GM18951 (cell line): ENCODE results near the gene COX7A2L.
"Not testable (repeated sequence)": the region's sequence is repeated elsewhere in the genome, so short reads cannot be mapped to it uniquely, and the experiment has no call there.

Experiments used
- POLR2A ChIP-seq: IDR thresholded peaks from 4 replicates; pipeline ENCODE4 v1.6.1; 2011; ENCODE audit warnings: mild to moderate bottlenecking; ENCODE audit not compliant: insufficient read length, insufficient read depth; ENCODE audit errors: extremely low read depth
- in situ Hi-C: fragments of 300-500 bp; cut with MboI; formaldehyde crosslinking; loops from one replicate; pipeline ENCODE4 v1.12.0; 2022; ENCODE audit warnings: low sequenced_read_pairs, mixed read lengths, inconsistent platforms; ENCODE audit not compliant: unreplicated experiment

COX7A2L gene

DNA sequence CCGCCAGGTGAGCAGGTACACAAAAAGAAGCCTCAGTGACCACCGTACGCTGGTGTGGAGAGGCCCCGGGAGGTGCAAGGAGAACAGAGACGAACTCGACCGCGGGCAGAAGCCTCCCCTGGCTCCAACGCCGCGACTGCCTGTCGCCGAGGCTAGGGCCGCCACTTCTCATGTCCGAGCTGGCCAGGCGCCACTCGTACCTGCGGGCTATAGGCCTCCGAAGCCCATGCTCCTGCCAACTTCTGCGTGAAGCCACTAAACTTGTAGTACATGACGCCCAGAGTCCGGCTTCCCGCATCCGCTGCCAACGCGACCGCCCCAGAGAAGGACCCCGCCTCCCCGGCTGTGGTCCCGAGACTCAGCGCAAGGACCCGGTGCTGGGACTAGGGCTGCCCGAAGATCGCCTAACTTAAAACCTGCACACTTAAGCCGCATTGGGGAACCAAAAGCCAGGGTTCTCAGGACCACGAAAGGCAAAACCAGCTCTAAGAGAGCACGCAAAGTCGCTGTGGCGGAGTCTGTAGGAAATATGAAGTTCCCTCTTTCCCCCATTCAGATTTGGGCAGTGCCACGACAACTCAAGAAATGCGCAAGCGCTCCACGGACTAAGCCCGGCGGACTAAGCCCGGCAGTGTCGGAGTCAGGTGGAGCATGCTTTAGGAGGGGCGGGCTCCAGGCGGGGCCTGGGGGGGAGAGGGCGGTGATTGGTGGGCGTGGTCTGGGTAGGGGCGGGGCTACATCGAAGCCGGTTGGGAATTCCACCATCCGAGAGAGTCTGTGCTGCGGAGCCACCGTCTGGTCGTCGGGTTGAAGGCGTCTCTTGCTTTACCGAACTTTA lies at the start of gene COX7A2L:
Gene COX7A2L (minus strand): TSS at position 328 of the 838 bp plus-strand sequence. CDS start 56 bp downstream, at position 272.
- in situ Hi-C loops = loop anchor here (25.0 kb wide), 1 partner anchor 499 kb away; no protein-coding TSS in a partner anchor
- TF ChIP-seq POLR2A = peak; percentile 72

GRCh38 chr2:42408009-42408408 lies 47.0 kb upstream of the COX7A2L start:
- TF ChIP-seq POLR2A = no peak
- in situ Hi-C loops = no loop called here

DNA sequence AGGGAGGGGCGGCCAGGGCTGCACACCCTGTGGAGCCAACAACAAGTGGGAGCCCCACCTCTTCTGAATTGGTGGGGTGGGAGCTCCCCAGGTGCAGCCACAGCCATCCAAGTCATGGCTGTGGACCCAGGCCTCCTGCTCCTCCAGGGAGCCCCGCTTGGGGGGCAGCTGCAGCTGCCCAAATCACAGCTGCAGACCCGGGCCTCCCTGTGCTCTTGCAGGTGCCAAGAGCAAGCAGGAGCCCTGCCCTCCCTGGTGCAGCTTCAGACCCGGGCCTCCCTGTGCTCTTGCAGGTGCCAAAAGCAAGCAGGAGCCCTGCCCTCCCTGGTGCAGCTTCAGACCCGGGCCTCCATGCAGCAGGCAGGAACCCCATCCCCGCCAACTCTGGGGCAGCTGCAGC lies 46.5 kb upstream of the COX7A2L start:
- no peak for TF ChIP-seq POLR2A
- in situ Hi-C loops = no loop called here

DNA sequence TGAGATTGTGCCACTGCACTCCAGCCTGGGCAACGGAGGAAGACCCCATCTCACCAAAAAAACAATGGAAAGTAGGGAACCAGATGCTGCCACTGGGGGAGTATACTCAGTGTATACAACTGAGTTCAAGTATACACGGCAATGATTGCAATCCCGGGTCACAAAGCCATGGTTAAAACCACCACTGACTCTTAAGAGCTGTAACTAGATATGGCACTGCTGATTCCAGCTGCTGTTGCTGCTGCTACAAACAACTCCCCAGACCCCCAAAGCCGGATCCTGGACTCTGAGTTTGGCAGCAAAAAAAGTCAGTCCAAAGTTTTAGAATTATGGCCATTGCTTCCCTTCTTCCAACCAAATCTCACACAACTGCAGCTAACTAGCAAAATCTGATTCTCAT lies 43.7 kb upstream of the COX7A2L start:
- TF ChIP-seq POLR2A = no peak

DNA sequence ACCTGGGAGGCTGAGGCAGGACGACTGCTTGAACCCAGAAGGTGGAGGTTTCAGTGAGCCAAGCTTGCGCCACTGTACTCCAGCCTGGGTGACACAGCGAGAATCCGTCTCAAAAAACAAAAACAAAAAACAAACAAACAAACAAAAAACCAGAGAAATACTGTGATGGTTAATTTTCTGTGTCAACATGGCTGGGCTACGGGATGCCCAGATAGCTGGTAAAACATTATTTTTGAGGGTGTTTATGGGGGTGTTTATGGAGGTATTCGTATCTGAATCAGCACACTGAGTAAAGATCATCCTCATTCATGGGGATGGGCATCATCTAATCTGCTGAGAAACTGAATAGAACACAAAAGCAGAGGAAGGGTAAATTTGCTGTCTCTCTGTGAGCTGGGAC lies 40.8 kb upstream of the COX7A2L start:
- in situ Hi-C loops = no loop called here
- no peak for TF ChIP-seq POLR2A

More for the DNA sequence above, 43.7 kb upstream of the COX7A2L start:
- in situ Hi-C loops = no loop called here

DNA sequence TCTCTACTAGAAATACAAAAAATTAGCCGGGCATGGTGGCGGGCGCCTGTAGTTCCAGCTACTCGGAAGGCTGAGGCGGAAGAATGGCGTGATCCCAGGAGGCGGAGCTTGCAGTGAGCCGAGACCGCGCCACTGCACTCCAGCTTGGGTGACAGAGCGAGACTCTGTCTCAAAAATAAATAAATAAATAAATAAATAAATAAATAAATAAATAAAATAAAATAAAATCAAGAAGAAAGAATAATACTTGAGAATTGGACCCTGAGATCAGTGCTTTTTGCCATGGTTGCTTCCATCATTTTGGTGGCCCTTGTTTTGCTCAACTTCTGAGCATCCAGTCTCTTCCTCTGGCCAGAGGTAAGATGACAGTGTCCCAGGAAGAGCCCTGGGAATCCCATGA lies 37.0 kb upstream of the COX7A2L start:
- in situ Hi-C loops = not testable (repeated sequence)

DNA sequence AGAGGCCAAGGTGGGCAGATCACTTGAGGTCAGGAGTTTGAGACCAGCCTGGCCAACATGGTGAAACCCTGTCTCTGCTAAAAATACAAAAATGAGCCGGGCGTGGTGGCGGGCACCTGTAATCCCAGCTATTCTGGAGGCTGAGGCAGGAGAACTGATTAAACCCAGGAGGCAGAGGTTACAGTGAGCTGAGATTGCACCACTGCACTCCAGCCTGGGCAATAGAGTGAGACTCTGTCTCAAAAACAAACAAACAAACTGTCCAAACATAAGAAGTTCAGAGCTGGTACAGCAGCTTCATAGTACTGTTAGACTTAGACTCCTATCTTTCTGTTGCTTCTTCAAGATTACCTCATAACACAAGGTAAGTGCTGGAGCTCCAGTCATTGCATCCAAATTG lies 32.3 kb upstream of the COX7A2L start:
- in situ Hi-C loops = not testable (repeated sequence)

DNA sequence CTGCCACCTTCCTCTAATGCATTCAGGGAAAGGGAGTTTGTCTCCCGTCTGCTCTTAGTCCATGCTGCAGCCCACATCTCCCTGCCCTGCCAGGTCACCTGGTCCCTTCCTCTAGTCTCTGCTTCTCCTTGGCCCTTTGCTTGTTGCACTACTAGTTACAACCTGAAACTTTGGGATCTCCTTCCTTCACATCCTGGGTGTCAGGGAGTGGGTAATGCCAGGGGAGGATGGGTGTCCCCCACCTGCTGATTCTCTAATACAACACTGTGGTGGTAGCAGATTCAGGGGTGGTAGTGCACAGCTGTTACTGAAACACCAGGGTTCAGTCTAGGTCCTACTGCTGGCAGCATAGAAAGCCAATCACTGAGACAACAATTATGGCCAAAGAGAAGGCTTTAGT lies 31.2 kb upstream of the COX7A2L start:
- in situ Hi-C loops = no loop called here
- TF ChIP-seq POLR2A = no peak

DNA sequence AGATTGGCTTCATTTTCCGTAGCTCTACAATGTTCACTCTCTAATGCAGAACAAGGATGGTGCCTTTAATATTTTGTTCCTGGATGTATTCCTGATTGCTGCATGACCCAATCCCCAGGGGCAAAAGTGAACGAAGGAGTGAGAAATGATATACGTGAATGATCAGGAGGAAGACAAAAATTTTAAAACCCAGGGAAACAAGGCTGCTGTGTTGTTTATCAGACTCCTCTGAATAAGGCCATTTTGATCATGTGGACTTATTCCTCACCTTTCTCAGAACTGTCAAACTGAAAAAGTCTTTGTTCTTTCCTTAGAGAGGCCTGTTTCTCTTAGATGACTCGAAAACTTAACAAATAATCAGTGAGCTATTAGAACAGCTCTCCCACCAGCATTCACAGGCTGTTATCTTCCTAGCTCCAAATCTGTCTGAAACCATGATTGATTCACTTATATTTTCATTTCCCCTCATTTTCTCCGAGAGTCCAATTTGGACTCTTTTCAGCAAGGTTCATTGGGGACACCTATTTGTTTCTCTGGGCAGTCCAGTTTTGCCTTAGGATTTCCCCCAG lies 29.5 kb upstream of the COX7A2L start:
- no peak for TF ChIP-seq POLR2A
- in situ Hi-C loops = no loop called here

DNA sequence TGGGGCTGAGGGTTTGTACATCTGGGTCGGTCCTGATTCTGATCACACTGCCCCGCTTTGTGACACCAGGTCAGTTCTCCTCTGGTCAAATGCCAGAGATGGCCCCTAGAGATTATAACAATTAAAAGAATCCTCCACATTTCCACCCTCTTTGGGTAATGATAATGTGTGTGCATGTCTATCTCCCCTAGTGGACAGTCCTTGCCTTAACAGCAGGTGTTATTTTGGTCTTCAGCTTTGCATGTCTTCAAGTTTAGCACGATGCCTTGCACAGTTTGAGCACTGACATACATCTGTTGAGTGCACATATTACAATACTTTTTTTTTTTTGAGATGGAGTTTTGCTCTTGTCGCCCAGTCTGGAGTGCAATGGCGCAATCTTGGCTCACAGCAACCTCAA lies 25.7 kb upstream of the COX7A2L start:
- in situ Hi-C loops = no loop called here
- TF ChIP-seq POLR2A = no peak

DNA sequence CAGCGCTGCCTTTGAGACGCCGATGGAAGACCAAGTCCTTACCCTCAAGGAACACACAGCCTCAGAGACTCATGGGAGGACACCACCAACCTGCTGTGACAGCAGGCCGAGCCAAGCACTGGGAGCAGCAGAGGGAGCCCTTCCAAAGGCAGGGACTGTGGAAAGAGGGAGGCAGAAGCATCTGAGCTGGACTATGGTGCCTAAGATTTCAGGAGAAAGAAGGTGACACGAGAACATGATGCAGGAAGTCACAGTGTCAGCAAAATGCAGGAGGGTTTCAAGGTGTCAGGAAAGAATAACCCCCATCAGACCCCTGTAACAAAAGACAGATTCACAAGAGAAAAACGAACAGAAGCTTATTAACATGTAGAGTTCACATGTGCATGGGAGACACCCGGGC lies 24.2 kb upstream of the COX7A2L start:
- TF ChIP-seq POLR2A = no peak
- in situ Hi-C loops = no loop called here

GRCh38 chr2:42383855-42384530 lies 23.0 kb upstream of the COX7A2L start:
- in situ Hi-C loops = no loop called here
- no peak for TF ChIP-seq POLR2A

DNA sequence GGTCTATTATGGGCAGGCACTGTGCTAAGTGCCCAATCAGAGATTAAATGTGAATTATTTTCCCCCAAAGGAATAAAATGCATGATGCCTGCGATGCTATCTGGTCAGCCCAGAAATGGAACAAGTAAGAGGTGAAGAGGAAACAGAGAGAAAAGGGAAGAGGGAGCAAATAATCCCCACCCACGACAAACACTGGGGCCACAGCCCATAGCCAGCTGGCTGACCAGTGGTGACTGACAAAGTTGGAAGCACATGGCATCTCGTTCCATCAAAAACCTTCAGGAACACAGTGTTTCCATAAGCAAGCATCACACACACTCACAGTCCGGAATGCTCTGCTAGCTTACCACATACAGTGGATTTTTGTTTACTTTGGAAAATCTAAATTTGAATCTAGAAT lies 21.1 kb upstream of the COX7A2L start:
- in situ Hi-C loops = no loop called here
- TF ChIP-seq POLR2A = no peak

DNA sequence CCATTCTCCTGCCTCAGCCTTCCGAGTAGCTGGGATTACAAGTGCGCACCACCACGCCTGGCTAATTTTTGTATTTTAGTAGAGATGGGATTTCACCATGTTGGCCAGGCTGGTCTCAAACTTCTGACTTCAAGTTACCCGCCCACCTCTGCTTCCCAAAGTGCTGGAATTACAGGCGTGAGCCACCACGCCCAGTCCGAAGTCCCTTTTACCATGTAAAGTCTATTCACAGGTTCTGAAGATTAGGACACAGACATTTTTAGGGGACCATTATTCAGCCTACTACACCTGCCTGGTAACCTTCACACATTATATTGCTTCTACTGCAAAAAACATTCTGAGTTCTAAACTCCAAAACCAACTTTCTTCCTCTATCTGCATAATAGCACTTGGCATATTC lies 19.0 kb upstream of the COX7A2L start:
- in situ Hi-C loops = not testable (repeated sequence)
